EH (cell line): ENCODE results near the gene PLD1.
A peak's percentile ranks its signal among the peaks of the same experiment; 100 is the strongest.

Source experiments
- DNase-seq: peaks from one replicate; pipeline ENCODE4 v3.0.0-alpha.2; 2015; ENCODE audit warnings: low read depth

Gene PLD1

GRCh38 chr3:171745577-171746319, 64.5 kb downstream of the PLD1 start:
- DNase-seq = no peak

DNA sequence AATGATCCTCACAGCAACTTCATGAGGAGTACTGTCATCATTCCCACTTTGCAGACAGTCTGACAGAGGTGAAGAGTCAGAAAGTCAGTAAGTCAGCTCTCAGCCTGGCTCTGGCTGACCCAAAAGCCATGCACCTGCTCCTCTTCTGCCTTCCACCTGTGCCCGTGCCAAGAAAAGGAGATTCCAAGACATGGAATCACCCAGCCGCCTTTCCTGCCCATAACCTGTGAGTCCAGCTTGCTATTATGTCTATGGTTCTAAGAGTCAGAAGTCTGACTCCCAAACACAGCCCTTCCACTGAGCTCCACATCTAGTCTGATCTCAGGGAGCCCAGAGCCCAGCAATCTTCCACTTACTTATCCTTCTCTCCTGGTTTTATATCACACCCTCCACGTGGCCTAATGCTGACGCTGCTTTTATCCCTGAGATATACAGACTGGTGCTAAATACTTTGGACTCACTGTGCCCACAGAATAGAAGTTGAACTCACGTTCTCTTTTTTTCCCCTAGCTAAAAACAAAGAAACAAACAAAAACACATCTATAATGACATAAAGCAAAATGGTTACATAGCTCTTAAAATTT, 66.0 kb downstream of the PLD1 start:
- DNase-seq = no peak

DNA sequence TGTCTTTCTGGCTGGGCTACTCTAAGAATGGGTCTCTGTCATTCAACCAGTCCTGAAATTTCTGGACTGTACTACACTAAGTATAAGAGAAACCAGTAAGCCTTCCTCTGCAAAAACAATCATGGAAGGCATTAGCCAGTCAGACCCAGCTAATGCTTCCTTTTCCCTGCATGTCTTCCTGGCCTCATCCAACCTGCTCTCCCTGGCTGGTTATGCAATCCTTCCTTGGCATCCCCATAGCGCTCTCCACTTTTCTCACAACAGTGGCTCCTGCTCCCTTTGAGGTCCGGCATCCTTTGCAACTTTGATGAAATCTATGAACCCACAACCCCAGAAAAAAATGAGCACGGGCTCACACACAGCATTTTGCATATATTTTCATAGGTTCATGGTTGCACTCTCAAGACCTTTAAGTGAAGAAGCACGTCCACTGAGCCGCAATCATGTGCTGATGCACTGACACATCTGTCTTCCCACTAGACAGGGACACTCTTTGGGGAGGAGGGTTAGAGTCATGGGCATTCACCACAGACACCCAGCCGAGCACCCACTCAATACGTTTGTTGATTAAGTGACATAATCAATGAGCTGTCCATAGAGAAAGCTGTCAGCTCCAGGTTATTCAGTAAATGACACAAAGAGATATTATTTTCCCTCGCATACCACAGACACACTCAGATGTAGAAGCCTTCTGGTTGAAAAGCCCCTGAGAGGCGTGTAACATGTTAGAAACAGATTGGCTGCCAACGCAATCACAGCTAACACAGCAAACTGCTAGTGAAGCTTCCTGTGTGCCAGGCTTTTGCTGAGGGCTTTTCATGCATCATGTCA, 66.7 kb downstream of the PLD1 start:
- no peak for DNase-seq

GRCh38 chr3:171741377-171741776, 68.9 kb downstream of the PLD1 start:
- no peak for DNase-seq

- no peak for DNase-seq
Measured at GRCh38 chr3:171736556-171736955, 73.7 kb downstream of the PLD1 start.

DNA sequence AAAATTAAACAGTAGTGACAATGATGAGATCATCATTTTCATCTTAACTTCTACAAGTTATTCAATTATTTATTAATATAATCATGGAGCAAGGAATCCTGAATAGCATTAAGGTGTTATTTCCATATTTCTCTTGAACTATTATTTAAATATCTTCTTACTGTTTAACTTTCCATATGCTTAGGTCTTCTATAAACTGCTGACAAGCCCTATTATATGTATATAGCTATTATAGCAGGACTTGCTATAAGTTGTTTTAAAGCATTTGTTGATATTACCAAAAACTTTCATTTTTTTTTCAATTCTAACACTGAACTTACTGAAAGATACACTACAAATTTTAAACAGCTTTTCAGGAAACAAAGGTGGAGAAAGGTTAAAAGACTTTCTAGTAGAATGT, 76.7 kb downstream of the PLD1 start:
- no peak for DNase-seq

DNA sequence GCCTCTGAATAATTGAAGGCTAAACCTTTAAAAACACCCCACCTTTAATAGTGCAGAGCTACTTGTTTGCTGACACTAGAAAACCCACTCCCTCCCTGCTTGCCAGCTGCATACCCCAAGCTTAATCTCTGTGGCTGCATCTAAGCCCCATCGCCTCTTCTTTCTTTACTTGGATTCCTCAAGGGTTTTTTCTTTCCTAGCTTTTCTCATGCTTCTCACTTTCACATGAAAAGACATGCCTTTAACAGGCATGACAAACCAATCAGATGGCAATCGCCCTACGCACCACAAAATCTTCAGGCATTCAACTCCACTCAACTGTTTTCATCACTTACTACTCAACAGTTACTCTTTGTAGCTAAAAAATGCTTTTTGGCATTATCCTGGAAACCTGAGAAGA, 77.5 kb downstream of the PLD1 start:
- no peak for DNase-seq

- DNase-seq = peak; percentile 12
Measured at GRCh38 chr3:171731691-171732090, 78.6 kb downstream of the PLD1 start.

GRCh38 chr3:171729452-171730334, 80.6 kb downstream of the PLD1 start:
- no peak for DNase-seq

- DNase-seq = no peak
Measured at GRCh38 chr3:171727288-171727687, 83.0 kb downstream of the PLD1 start.

DNA sequence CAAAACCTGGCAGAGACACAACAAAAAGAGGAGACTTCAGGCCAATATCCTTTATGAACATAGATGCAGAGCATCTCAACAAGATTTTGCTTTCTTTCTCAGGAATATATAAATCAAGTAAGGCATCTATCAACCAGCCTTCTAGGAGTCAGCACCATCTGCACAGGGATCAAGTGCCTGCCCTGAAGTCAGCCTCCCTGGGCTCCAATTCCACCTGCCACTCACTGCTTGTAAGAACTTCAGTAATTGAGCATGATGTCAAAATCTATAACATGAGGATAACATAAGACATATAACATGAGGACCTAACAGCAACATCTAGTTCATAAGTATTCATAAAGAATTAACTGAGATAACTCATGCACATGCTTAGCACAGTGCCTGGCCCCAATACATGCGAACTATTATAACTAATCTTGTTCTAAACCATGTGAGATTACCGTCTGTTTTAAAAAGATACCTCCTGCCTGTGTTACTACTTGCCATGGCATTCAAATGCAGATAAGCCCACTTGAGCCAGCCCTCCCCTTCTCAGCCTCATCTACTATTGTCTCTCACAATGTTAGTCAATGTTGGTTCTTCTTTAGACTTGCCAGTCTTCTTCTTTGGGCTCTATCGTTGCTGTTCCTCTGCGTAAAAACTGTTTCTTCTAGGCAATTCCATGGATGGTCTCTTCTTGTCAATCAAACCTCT, 91.6 kb downstream of the PLD1 start:
- DNase-seq = no peak

DNA sequence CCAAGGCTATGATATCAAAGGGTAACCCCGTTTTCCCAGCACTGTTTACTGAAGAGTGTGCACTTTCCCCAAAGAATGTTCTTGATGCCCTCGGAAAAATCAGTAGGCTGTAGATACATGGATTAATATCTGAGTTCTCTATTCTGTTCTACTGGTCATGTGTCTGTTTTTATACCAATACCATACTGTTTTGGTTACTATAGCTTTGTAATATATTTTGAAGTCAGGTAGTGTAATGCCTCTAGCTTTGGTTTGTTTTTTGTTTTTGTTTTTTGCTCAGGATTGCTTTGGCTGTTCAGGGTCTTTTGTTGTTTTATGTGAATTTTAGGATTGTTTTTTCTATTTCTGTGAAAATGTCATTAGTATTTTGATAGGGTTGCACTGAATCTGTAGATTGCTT, 95.1 kb downstream of the PLD1 start:
- DNase-seq = no peak

DNA sequence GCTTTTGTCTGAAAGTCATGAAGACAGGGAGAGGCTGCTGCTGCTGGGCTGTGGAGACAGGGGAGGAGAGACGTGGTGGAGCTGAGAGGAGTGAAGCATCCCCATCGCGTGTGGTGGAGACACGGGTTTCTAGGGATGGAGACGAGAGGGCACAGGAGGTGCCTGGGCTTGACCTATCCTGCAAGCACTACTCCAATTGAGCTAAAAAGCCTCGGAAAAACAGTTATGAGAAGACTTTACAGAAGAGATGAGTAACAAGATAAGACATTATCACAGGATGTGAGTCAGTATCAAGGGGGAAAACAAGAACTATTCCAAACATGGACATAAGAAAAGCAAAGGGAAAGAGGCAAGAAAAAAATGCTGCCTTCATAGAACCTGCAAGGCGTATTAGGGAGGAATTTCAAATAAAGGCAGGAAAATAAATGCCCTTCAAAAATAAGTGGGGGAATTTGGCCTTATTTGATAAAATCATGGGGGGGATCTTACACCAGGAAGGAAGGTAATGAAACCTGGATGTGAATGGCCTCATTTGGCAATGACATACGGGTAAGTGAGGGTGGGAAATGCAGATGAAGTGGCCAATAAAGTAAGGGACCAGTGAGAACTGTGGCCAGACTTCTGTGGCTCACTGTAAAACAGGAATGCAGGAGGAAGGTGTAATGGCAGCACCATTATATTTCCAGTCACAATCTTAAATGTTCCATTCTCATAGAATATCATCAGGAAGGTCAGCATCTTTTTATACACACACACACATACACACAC, 97.9 kb downstream of the PLD1 start:
- peak; percentile 87 for DNase-seq

DNA sequence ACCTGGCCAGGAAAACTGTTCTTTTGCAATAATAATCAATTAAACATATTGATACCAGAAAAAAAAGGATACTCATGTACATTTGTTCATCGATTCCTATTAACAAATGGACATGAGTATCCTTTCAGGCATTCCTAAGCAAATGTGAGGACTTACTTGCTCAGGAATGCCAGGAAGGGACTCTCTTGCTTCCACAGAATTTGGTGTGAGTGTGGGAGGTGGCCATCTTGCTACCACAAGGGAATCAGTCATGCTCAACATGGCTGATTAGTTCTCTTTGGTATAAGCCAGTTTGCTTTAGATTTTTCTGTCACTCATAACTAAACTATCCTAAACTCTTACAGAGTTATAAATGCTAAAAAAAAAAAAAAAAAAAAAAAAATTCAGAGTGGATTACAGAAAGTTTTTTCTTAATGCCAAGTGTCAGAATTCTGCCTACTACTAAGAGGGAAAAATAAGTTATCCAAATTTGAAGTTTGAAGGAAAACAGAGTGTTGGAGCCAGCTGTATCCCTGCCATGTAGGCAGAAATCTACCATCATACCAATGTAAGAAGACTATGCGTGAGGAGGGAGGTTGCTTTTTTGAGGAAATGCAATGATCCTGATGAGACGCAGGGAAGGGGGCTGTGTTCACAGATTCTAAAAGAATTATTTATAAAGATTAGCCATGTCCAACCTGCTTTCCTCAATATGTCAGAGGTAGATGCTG, 98.7 kb downstream of the PLD1 start:
- DNase-seq = peak; percentile 60

DNA sequence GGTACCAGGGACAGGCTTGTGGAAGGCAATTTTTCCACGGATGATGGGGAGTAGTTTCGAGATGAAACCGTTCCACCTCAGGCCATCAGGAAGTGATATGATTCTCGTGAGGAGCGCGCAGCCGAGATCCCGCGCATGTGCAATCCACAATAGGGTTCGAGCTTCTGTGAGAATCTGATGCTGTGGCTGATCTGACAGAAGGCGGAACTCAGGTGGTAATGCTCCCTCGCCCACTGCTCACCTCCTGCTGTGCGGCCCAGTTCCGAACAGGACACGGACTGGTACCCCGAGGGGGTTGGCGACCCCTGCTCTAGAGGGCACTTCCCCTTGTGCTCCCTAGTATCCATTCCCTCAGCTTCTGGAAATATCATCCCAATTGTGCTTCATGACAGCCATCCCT, 99.9 kb downstream of the PLD1 start:
- DNase-seq = no peak

- no peak for DNase-seq
Measured at GRCh38 chr3:171704814-171705213, 105.5 kb downstream of the PLD1 start.

DNA sequence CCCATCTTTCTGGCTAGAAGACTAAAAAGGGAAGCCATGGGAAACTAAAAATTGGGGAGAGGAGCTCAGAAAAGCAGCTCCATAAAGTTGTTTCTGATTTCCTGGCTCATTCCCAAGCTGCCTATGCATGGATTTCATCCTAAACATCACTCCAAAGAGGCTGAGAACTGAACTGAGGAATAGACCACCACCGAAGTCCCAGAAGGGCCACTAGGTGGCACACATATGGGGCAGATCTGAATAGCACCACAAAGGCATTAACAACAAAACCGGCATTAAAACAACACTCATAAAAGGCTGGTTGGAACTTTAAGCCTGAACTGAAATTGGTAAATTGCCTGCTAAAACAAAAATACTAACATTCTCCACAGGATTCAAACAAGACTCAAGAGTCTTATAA, 106.3 kb downstream of the PLD1 start:
- peak; percentile 69 for DNase-seq

DNA sequence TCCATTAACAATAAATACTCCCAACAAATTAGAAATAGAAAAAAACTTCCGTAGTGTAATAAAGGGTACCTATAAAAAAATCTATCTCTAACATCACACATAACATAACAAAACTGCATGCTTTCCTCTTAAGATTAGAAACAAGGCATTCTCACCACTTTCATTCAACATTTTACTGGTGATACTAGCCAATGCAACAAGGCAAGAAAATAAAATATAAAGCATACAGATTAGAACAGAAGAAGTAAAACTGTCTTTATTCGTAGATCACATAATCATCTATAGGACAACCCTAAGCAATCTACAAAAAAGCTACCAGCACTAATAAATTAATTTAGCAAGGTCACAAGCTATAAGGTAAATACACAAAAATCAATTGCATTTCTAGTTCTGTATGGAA, 107.1 kb downstream of the PLD1 start:
- DNase-seq = no peak

DNA sequence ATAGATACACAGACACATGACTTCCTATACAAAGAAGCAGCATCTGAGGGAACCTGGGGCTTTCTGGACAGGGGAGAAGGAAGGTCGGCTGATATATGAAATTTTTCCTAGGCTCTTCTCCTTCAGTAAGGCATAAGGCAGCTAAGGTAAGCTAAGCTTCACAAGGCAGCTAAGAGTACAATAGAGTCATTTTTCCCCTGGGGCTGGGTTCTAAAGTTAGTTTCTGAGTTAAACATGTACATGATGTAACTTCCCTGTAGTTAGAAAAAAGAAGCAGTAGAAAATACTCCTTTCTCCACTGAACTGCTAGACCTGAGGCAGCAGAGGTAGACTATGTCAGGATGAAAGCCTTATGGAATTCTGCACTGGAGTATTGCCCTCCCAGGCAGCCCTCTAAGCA, 109.6 kb downstream of the PLD1 start:
- no peak for DNase-seq

- no peak for DNase-seq
Measured at GRCh38 chr3:171700157-171700556, 110.1 kb downstream of the PLD1 start.
